ENCODE data around the gene MAL. TPM values are rescaled to one million over a fixed set of nuclear protein-coding genes. Genes with fewer than 3 reads are reported as not detected.

MAL gene
- total RNA-seq, 4 donors from 2014 or later, result 6.5 to 29.4 (median 11.8) TPM

- H3K4me1 ChIP-seq, result peaks cover 5% of the 10 kb centered on the region
- DNase-seq (ENCODE audit: low spot score in 2 of 2), result peak; percentile 40 to 73
- no peak overlapping the region for H3K27ac ChIP-seq
- H3K27me3 ChIP-seq, result peaks cover 28% of the 10 kb centered on the region
- no peaks in the 10 kb centered on the region for H3K9me3 ChIP-seq
- no peaks in the 10 kb centered on the region for H3K36me3 ChIP-seq
- H3K4me3 ChIP-seq, result no peak overlapping the region
- TF ChIP-seq POLR2A (IDR thresholded peaks at IDR 0.05) (no peak), POLR2AphosphoS5 (IDR thresholded peaks at IDR 0.05) (no peak), EP300 (IDR thresholded peaks at IDR 0.05) (no peak)
- TF ChIP-seq, protein P1, sequence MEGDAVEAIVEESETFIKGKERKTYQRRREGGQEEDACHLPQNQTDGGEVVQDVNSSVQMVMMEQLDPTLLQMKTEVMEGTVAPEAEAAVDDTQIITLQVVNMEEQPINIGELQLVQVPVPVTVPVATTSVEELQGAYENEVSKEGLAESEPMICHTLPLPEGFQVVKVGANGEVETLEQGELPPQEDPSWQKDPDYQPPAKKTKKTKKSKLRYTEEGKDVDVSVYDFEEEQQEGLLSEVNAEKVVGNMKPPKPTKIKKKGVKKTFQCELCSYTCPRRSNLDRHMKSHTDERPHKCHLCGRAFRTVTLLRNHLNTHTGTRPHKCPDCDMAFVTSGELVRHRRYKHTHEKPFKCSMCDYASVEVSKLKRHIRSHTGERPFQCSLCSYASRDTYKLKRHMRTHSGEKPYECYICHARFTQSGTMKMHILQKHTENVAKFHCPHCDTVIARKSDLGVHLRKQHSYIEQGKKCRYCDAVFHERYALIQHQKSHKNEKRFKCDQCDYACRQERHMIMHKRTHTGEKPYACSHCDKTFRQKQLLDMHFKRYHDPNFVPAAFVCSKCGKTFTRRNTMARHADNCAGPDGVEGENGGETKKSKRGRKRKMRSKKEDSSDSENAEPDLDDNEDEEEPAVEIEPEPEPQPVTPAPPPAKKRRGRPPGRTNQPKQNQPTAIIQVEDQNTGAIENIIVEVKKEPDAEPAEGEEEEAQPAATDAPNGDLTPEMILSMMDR (IDR thresholded peaks at IDR 0.05), result no peak
- WGBS, result 85% methylated on average over 31 of the region's 31 CpGs
These were observed 32.1 kb upstream of the MAL start for GRCh38 chr2:94993176-94994062.

DNA sequence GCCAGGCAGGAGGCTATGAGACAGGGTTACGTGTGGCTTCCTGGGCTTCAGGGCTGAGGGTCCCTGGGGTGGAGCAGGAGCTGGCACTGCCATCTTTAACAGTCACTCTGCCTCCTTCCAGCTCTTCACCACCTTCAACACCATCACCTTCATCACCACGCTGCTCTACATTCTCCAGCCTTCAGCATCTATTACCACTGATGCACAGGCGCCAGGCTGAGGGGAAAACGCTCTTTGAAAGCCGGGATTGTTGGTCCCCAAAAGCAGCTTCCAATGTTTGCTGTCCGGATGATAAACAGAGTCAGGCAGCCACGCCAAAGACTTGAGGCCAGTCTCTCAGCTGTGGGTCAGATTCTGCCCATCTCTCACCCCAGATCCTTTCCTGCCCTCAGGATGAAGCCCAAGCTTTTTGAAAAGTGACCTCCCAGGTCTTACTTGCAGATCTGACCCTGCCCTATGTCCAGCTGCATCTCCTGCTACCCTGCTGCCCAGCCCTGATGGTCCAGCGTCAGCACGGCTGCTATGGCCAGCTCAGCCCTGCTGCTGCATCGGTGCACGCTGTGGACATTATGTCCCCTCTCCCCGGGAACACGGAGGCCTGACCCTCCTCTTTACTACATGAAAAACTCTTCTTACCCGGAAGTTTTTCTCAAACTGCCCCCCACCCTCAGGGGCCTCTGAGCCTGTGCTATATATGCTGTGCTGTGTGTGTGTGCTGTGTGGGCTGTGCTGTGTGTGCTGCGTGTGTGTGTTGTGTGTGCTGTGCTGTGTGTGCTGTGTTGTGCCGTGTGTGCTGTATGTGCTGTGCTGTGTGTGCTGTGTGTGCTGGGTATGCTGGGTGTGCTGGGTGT is 31.2 kb upstream of the MAL start:
- Histone ChIP-seq H3K4me3 (no peak overlapping the region), H3K27ac (no peak overlapping the region), H3K9me3 (no peaks in the 10 kb centered on the region), H3K4me1 (peaks cover 6% of the 10 kb centered on the region), H3K27me3 (peaks cover 32% of the 10 kb centered on the region), H3K36me3 (no peaks in the 10 kb centered on the region)
- TF ChIP-seq POLR2A (IDR thresholded peaks at IDR 0.05), result no peak
- TF ChIP-seq, protein P1 (IDR thresholded peaks at IDR 0.05), result no peak
- no peak for TF ChIP-seq EP300 (IDR thresholded peaks at IDR 0.05)
- TF ChIP-seq POLR2AphosphoS5 (IDR thresholded peaks at IDR 0.05), result no peak
- DNase-seq (ENCODE audit: low spot score in 2 of 2), result peak; percentile 20 to 48
- WGBS, result 81% methylated on average over 16 of the region's 16 CpGs

DNA sequence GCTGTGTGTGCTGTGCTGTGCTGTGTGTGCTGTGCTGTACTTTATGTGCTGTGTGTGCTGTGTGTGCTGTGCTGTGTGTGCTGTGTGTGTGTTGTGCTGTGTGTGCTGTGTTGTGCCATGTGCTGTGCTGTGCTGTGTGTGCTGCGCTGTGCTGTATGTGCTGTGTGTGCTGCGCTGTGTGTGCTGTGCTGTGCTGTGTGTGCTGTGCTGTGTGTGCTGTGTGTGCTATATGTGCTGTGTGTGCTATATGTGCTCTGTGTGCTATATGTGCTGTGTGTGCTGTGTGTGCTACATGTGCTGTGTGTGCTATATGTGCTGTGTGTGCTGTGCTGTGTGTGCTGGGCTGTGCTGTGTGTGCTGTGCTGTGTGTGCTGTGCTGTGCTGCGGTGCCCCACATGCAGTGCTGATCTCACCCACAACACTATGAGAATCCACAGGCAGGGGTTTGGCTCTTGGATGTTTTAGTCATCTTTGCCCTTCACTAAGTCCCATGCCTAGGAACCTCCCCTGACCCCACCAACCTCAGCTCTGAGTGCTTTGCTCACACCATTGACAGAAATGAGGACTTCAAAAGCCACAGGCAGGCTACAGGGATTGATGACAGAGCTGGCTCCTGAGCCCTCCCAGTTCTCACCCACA is 30.5 kb upstream of the MAL start:
- 100% methylated on average over 3 of the region's 3 CpGs for WGBS
- peak; percentile 19 to 38 for DNase-seq (ENCODE audit: low spot score in 2 of 2)
- Histone ChIP-seq H3K27me3 (peaks cover 32% of the 10 kb centered on the region), H3K27ac (no peak overlapping the region), H3K9me3 (no peaks in the 10 kb centered on the region), H3K4me1 (peaks cover 6% of the 10 kb centered on the region), H3K4me3 (no peak overlapping the region), H3K36me3 (no peaks in the 10 kb centered on the region)
- TF ChIP-seq EP300 (IDR thresholded peaks at IDR 0.05), result no peak
- TF ChIP-seq, protein P1 (IDR thresholded peaks at IDR 0.05), result no peak
- TF ChIP-seq POLR2A (IDR thresholded peaks at IDR 0.05), result no peak
- TF ChIP-seq POLR2AphosphoS5 (IDR thresholded peaks at IDR 0.05), result no peak

DNA sequence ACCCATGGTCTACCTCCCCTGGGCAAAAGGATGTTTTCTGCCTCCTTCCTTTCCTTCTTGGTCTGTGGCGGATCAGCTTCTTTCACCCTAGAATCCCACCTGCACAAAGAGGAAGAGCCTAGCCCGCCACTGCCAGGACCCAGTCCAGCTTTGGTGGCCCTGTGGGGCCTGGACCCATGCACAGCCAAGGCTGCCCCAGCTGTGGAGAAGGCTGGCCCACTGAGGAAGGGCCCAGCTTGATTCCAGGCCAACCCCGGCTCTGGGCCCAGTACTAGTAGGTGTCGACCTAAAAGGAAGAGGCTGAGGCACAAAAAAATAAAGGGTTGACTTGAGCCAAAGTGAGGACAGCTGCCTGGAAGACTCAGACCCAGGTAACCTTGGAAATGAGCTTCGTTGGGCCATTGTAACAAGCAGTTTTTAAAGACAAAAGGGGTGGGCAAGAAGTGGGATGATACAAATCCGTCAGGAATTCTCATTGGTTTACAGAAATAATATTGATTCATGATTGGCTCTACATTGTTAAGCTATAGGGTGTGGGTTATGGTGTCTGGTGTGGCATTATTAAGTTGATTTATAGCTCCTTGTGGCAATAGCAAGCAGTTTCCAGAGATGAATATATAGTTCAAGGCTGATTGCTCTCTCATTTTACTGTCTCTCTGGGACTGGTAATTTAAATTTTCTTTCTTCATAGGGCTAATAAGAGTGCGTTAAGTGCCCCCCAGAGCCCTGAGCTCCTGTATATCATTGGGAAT is 29.8 kb upstream of the MAL start:
- TF ChIP-seq, protein P1 (IDR thresholded peaks at IDR 0.05), result no peak
- no peak for TF ChIP-seq EP300 (IDR thresholded peaks at IDR 0.05)
- no peak for TF ChIP-seq POLR2AphosphoS5 (IDR thresholded peaks at IDR 0.05)
- TF ChIP-seq POLR2A (IDR thresholded peaks at IDR 0.05), result no peak
- peaks cover 6% of the 10 kb centered on the region for H3K4me1 ChIP-seq
- peaks cover 32% of the 10 kb centered on the region for H3K27me3 ChIP-seq
- WGBS, result 67% methylated on average over 7 of the region's 7 CpGs
- DNase-seq (ENCODE audit: low spot score in 2 of 2), result peak; percentile 21 to 23
- H3K4me3 ChIP-seq, result no peak overlapping the region
- no peak overlapping the region for H3K27ac ChIP-seq
- H3K9me3 ChIP-seq, result no peaks in the 10 kb centered on the region
- no peaks in the 10 kb centered on the region for H3K36me3 ChIP-seq

All from suprapubic skin (tissue), 4 donors.